Vagina (tissue), 2 donors: ENCODE data around the gene ZNF575. TPM values are rescaled to one million over a fixed set of nuclear protein-coding genes. Genes with fewer than 3 reads are reported as not detected.

Experiments
- DNase-seq, 2 donors: peaks; one replicate each; pipeline ENCODE4 v3.0.0-alpha.2; 2017; ENCODE audit errors: extremely low spot score in 2 of 2
- H3K27ac ChIP-seq: fragments of 200-600 bp; sonication (generic); one replicate; pipeline ENCODE4 v1.5.1; 2019
- H3K27me3 ChIP-seq: fragments of 200-600 bp; sonication (generic); one replicate; pipeline ENCODE4 v1.5.1; 2019
- H3K36me3 ChIP-seq, 2 donors: fragments of 200-600 bp; sonication (generic); one replicate each; pipeline ENCODE4 v1.5.1; 2017 to 2019
- H3K4me1 ChIP-seq: fragments of 200-600 bp; sonication (generic); one replicate; pipeline ENCODE4 v1.5.1; 2019
- H3K4me3 ChIP-seq, 2 donors: fragments of 200-600 bp; sonication (generic); 1 replicate in 1 of 2; 2 replicates in 1 of 2; pipeline ENCODE4 v1.5.1; 2016 to 2019
- H3K9me3 ChIP-seq: fragments of 200-600 bp; sonication (generic); one replicate; pipeline ENCODE4 v1.5.1; 2019
- CTCF ChIP-seq, 3 experiments: fragments of 450-650 bp in 2 of 3; fragments of 200-600 bp in 1 of 3; sonication (generic) in 1 of 3; IDR thresholded peaks; one replicate each; pipeline ENCODE4 v1.5.1; 2017 to 2019; ENCODE audit warnings: antibody characterized with exemption in 3 of 3, mild to moderate bottlenecking in 2 of 3, moderate library complexity in 2 of 3
- POLR2A ChIP-seq, 2 donors: fragments of 450-650 bp; IDR thresholded peaks; one replicate each; pipeline ENCODE4 v1.6.1; 2017; ENCODE audit warnings: antibody characterized with exemption in 2 of 2, mild to moderate bottlenecking in 2 of 2, moderate library complexity in 2 of 2
- POLR2AphosphoS5 ChIP-seq, 2 donors: sonication (generic); formaldehyde crosslinking; IDR thresholded peaks; one replicate each; pipeline ENCODE4 v1.9.0; 2017; ENCODE audit warnings: antibody characterized with exemption in 2 of 2, mild to moderate bottlenecking in 2 of 2, low read depth in 1 of 2; ENCODE audit not compliant: insufficient read depth in 1 of 2
- intact Hi-C: fragments of 100-400 bp; cut with DNase I; formaldehyde crosslinking; loops from one replicate; pipeline ENCODE4 v1.15.1; 2023
- total RNA-seq: library from RNA; depleted of rRNA; stranded (reverse); fragments of >200 nt; gene quantifications from one replicate; pipeline ENCODE4 v1.2.3, GENCODE V29; 2016

Gene ZNF575
- total RNA-seq, 1 donor from 2014 or later = 2.9 TPM

- Histone ChIP-seq H3K27me3 (no peaks in the 10 kb centered on the region), H3K4me3 (peak overlapping the region; percentile 58 to 61), H3K9me3 (peaks cover 6% of the 10 kb centered on the region), H3K4me1 (peaks cover 27% of the 10 kb centered on the region), H3K36me3 (peaks cover 0 to 11% of the 10 kb centered on the region in 2 donors), H3K27ac (peak overlapping the region; percentile 96)
- intact Hi-C loops = no loop called here
- no peak for TF ChIP-seq POLR2AphosphoS5 (IDR thresholded peaks at IDR 0.05; ENCODE audit: insufficient read depth in 1 of 2, low read depth in 1 of 2)
- TF ChIP-seq CTCF (IDR thresholded peaks at IDR 0.05) = no peak
- TF ChIP-seq POLR2A (IDR thresholded peaks at IDR 0.05) = no peak
- no peak for DNase-seq
Measured at GRCh38 chr19:43534305-43534815, 1.4 kb downstream of the ZNF575 start.

- no peaks in the 10 kb centered on the region for H3K27me3 ChIP-seq
- intact Hi-C loops = loop anchor here (5.0 kb wide), 1 partner anchor 42 kb away; the partner anchor contains the start of genes PINLYP and XRCC1
- H3K9me3 ChIP-seq = peaks cover 7% of the 10 kb centered on the region
- DNase-seq = no peak
- H3K36me3 ChIP-seq = peaks cover 0 to 18% of the 10 kb centered on the region in 2 donors
- H3K4me1 ChIP-seq = peaks cover 27% of the 10 kb centered on the region
- H3K4me3 ChIP-seq = peak overlapping the region in 1 of 2 donors; percentile 61
- peak in 1 of 2 donors; percentile 35 for TF ChIP-seq POLR2AphosphoS5 (IDR thresholded peaks at IDR 0.05; ENCODE audit: insufficient read depth in 1 of 2, low read depth in 1 of 2)
- peak in 2 of 3 experiments; percentile 40 to 54 for TF ChIP-seq CTCF (IDR thresholded peaks at IDR 0.05)
- no peak for TF ChIP-seq POLR2A (IDR thresholded peaks at IDR 0.05)
- H3K27ac ChIP-seq = peak overlapping the region; percentile 96
Measured at GRCh38 chr19:43534816-43535761, 2.1 kb downstream of the ZNF575 start.

GRCh38 chr19:43538922-43539321 is 5.9 kb downstream of the ZNF575 start:
- no peak overlapping the region for H3K27ac ChIP-seq
- no peaks in the 10 kb centered on the region for H3K27me3 ChIP-seq
- peaks cover 0 to 48% of the 10 kb centered on the region in 2 donors for H3K36me3 ChIP-seq
- DNase-seq = no peak
- intact Hi-C loops = loop anchor here (5.0 kb wide), 1 partner anchor 38 kb away; the partner anchor contains the start of genes PINLYP and XRCC1
- H3K4me3 ChIP-seq = no peak overlapping the region
- peaks cover 7% of the 10 kb centered on the region for H3K9me3 ChIP-seq
- H3K4me1 ChIP-seq = peaks cover 17% of the 10 kb centered on the region
- TF ChIP-seq POLR2A (IDR thresholded peaks at IDR 0.05) = no peak
- no peak for TF ChIP-seq CTCF (IDR thresholded peaks at IDR 0.05)
- TF ChIP-seq POLR2AphosphoS5 (IDR thresholded peaks at IDR 0.05; ENCODE audit: insufficient read depth in 1 of 2, low read depth in 1 of 2) = no peak

GRCh38 chr19:43540381-43540780 is 7.4 kb downstream of the ZNF575 start:
- Histone ChIP-seq H3K4me1 (peaks cover 6% of the 10 kb centered on the region), H3K9me3 (peaks cover 7% of the 10 kb centered on the region), H3K27me3 (no peaks in the 10 kb centered on the region), H3K27ac (no peak overlapping the region), H3K36me3 (peaks cover 0 to 58% of the 10 kb centered on the region in 2 donors), H3K4me3 (no peak overlapping the region)
- TF ChIP-seq POLR2A (IDR thresholded peaks at IDR 0.05) (no peak), CTCF (IDR thresholded peaks at IDR 0.05) (no peak), POLR2AphosphoS5 (IDR thresholded peaks at IDR 0.05; ENCODE audit: insufficient read depth in 1 of 2, low read depth in 1 of 2) (no peak)
- intact Hi-C loops = no loop called here
- no peak for DNase-seq
